PC-9 (cell line): ENCODE measurements around the gene P4HB. TPM values are rescaled to one million over a fixed set of nuclear protein-coding genes. Genes with fewer than 3 reads are reported as not detected.

Experiments used
- BruUV-seq: library from RNA; stranded (reverse); fragments of 400-500 nt; replicated peaks from 2 replicates; lab custom pipeline; 2021; lab: Mats Ljungman, UMichigan
- CTCF ChIA-PET: fragments of 300-600 bp; sonication (Branson Sonifier 250); formaldehyde crosslinking; loops from one replicate; lab custom pipeline; 2022; ENCODE audit warnings: antibody characterized with exemption; lab: Charles Lee
- POLR2A ChIA-PET: fragments of 300-600 bp; sonication (Branson Sonifier 250); formaldehyde crosslinking; loops from one replicate; lab custom pipeline; 2022; ENCODE audit warnings: antibody characterized with exemption; ENCODE audit not compliant: unreplicated experiment; lab: Charles Lee
- DNase-seq, 2 experiments: peaks; one replicate each; pipeline versions ENCODE4 v3.0.0 to v3.0.0-alpha.2; 2015 to 2022; ENCODE audit warnings: mixed read lengths in 1 of 2
- H2AFZ ChIP-seq: fragments of 200-600 bp; sonication (generic); 2 replicates; pipeline ENCODE4 v1.8.1; 2017; ENCODE audit warnings: antibody characterized with exemption
- H3F3A ChIP-seq: fragments of 200-600 bp; sonication (generic); 2 replicates; pipeline ENCODE4 v1.8.1; 2017; ENCODE audit warnings: antibody characterized with exemption, mild to moderate bottlenecking, low read depth; ENCODE audit not compliant: insufficient read depth
- H3K27ac ChIP-seq: fragments of 200-600 bp; sonication (generic); 2 replicates; pipeline ENCODE4 v1.6.1; 2016; ENCODE audit warnings: mixed run types
- H3K27me3 ChIP-seq: fragments of 200-600 bp; sonication (generic); 2 replicates; pipeline ENCODE4 v1.6.1; 2016; ENCODE audit warnings: low read depth, mixed run types; ENCODE audit not compliant: insufficient read depth
- H3K36me3 ChIP-seq: fragments of 200-600 bp; sonication (generic); 2 replicates; pipeline ENCODE4 v1.6.1; 2016; ENCODE audit warnings: low read depth, mixed run types
- H3K4me1 ChIP-seq: fragments of 200-600 bp; sonication (generic); replicated peaks from 2 replicates; pipeline ENCODE4 v1.6.1; 2016; ENCODE audit warnings: mixed run types; ENCODE audit not compliant: insufficient read depth
- H3K4me2 ChIP-seq: fragments of 200-600 bp; sonication (generic); 2 replicates; pipeline ENCODE4 v1.6.1; 2017; ENCODE audit warnings: mixed run types
- H3K4me3 ChIP-seq: fragments of 200-600 bp; sonication (generic); 2 replicates; pipeline ENCODE4 v1.6.1; 2016; ENCODE audit warnings: mixed run types
- H3K79me2 ChIP-seq: fragments of 200-600 bp; sonication (generic); 2 replicates; pipeline ENCODE4 v1.6.1; 2017; ENCODE audit warnings: low read depth, mixed run types
- H3K9me2 ChIP-seq: fragments of 200-600 bp; sonication (generic); 2 replicates; pipeline ENCODE4 v1.8.1; 2017; ENCODE audit warnings: mild to moderate bottlenecking; ENCODE audit not compliant: insufficient read depth
- H3K9me3 ChIP-seq: fragments of 200-600 bp; sonication (generic); 2 replicates; pipeline ENCODE4 v1.8.1; 2016; ENCODE audit warnings: low read depth; ENCODE audit not compliant: insufficient read depth
- H4K20me1 ChIP-seq: fragments of 200-600 bp; sonication (generic); 2 replicates; pipeline ENCODE4 v1.8.1; 2017; ENCODE audit not compliant: insufficient read depth
- EZH2 ChIP-seq: fragments of 200-600 bp; sonication (generic); IDR thresholded peaks from 2 replicates; pipeline ENCODE4 v1.8.0; 2017; ENCODE audit warnings: antibody characterized with exemption, low read depth
- intact Hi-C: fragments of 100-400 bp; cut with micrococcal nuclease; formaldehyde crosslinking; loops from one replicate; pipeline ENCODE4 v1.10.0; 2022; ENCODE audit not compliant: unreplicated experiment
- total RNA-seq: library from RNA; stranded (reverse); gene quantifications from 2 replicates; pipeline ENCODE4 v1.2.3, GENCODE V29; 2021
- TF ChIP-seq, protein P1 (sequence below): fragments of 200-600 bp; sonication (generic); conservative IDR thresholded peaks from 2 replicates; pipeline ENCODE4 v1.6.1; 2017; ENCODE audit warnings: mixed run types, antibody characterized with exemption, mild to moderate bottlenecking, moderate library complexity

Gene P4HB
- total RNA-seq, 1 experiment from 2014 or later = 636 TPM

DNA sequence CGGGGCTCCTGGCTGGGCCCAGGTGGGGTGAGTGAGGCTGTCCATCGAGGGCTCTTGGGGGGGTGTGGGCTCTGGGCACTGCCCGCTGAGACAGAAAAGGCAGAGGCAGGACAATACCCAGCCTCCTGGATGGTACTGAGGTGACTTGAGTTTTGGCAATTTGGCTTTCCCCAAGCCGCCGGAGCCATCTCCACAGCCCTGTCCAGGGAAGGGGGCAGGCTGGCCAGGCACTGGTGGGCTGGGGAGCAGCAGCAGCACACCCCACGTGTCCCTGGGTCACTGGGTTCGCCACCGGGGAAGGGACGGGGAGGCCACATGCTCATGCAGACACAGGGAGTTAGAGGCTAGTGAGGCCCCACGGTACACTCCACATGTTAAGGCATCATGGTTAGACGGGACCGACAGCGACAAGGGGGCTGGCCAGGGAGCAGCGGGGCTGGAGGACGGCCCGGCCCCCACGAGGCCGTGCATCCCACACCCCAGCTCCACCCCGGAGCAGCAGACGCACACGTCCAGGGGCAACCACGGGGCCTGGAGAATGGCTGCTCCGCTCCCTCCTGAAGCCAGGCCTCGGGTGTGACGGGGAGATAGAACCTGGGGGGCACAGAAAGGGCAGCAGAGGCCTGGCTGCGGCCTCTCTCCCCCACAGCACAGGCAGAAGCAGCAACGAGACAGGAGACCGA, 7.8 kb upstream of the P4HB start:
- POLR2A ChIA-PET = interaction anchor here (0.5 kb wide), 1 partner anchor 154 kb away, joined by 11 read pairs; the partner anchor contains the start of gene CENPX
- no peak for DNase-seq
- intact Hi-C loops = loop anchor here (1.0 to 5.0 kb wide), 2 partner anchors 44 to 59 kb away; partner anchors contain the start of gene MAFG
- H3K27ac ChIP-seq = no peak overlapping the region
- H3K27me3 ChIP-seq = no peaks in the 10 kb centered on the region
- no peak overlapping the region for H3K4me3 ChIP-seq
- 0 out of 2 replicates have a peak, but pooled peaks cover 14% of the 10 kb centered on the region for H3K4me1 ChIP-seq
- no peak overlapping the region for H2AFZ ChIP-seq
- TF ChIP-seq, protein P1, sequence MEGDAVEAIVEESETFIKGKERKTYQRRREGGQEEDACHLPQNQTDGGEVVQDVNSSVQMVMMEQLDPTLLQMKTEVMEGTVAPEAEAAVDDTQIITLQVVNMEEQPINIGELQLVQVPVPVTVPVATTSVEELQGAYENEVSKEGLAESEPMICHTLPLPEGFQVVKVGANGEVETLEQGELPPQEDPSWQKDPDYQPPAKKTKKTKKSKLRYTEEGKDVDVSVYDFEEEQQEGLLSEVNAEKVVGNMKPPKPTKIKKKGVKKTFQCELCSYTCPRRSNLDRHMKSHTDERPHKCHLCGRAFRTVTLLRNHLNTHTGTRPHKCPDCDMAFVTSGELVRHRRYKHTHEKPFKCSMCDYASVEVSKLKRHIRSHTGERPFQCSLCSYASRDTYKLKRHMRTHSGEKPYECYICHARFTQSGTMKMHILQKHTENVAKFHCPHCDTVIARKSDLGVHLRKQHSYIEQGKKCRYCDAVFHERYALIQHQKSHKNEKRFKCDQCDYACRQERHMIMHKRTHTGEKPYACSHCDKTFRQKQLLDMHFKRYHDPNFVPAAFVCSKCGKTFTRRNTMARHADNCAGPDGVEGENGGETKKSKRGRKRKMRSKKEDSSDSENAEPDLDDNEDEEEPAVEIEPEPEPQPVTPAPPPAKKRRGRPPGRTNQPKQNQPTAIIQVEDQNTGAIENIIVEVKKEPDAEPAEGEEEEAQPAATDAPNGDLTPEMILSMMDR = no peak
- no peak for TF ChIP-seq EZH2
- peaks cover 35% of the 10 kb centered on the region for H4K20me1 ChIP-seq
- TSS peak; percentile 31 for BruUV-seq
- H3K9me2 ChIP-seq = no peaks in the 10 kb centered on the region
- no peak overlapping the region for H3K4me2 ChIP-seq
- H3K36me3 ChIP-seq = peaks cover 5% of the 10 kb centered on the region; the same call in 1 of the 2 replicates
- CTCF ChIA-PET = interaction anchor here (0.7 kb wide), 1 partner anchor 133 kb away, joined by 9 read pairs; no protein-coding TSS in a partner anchor
- peaks cover 45% of the 10 kb centered on the region for H3K79me2 ChIP-seq
- H3F3A ChIP-seq = peaks cover 66% of the 10 kb centered on the region
- no peaks in the 10 kb centered on the region for H3K9me3 ChIP-seq

- no peak overlapping the region for H3K27ac ChIP-seq
- peaks cover 45% of the 10 kb centered on the region for H3K79me2 ChIP-seq
- peaks cover 10% of the 10 kb centered on the region; the same call in 1 of the 2 replicates for H3K36me3 ChIP-seq
- TF ChIP-seq EZH2 = no peak
- TF ChIP-seq, protein P1 = no peak
- H3K9me2 ChIP-seq = no peaks in the 10 kb centered on the region
- no peak overlapping the region for H3K4me3 ChIP-seq
- peaks cover 63% of the 10 kb centered on the region for H3F3A ChIP-seq
- H4K20me1 ChIP-seq = peaks cover 40% of the 10 kb centered on the region
- H3K27me3 ChIP-seq = no peaks in the 10 kb centered on the region
- H3K4me2 ChIP-seq = no peak overlapping the region
- H2AFZ ChIP-seq = no peak overlapping the region
- H3K4me1 ChIP-seq = 0 out of 2 replicates have a peak, but pooled peaks cover 10% of the 10 kb centered on the region
- no TSS peak for BruUV-seq
- intact Hi-C loops = loop anchor here (5.0 kb wide), 1 partner anchor 60 kb away; the partner anchor contains the start of gene MAFG
- H3K9me3 ChIP-seq = no peaks in the 10 kb centered on the region
- CTCF ChIA-PET = interaction anchor here (0.7 kb wide), 1 partner anchor 132 kb away, joined by 9 read pairs; no protein-coding TSS in a partner anchor
- POLR2A ChIA-PET = interaction anchor here (0.5 to 0.7 kb wide), 3 partner anchors 154 to 170 kb away, joined by 3 to 11 read pairs (median 8); partner anchors contain the start of gene CENPX
- peak in 1 of 2 experiments; percentile 52 for DNase-seq
These were observed 7.0 kb upstream of the P4HB start for GRCh38 chr17:81867170-81867990.
